ENCODE data around the gene EPB41. TPM values are rescaled to one million over a fixed set of nuclear protein-coding genes. Genes with fewer than 3 reads are reported as not detected.
A peak's percentile ranks its signal among the peaks of the same experiment; 100 is the strongest.

Gene EPB41
- total and polyA plus RNA-seq, 9 of the 15 experiments (the other 6 are each of a cell fraction or from before 2014, with no cell fraction given) = 3.7 to 213 (median 141) TPM

DNA sequence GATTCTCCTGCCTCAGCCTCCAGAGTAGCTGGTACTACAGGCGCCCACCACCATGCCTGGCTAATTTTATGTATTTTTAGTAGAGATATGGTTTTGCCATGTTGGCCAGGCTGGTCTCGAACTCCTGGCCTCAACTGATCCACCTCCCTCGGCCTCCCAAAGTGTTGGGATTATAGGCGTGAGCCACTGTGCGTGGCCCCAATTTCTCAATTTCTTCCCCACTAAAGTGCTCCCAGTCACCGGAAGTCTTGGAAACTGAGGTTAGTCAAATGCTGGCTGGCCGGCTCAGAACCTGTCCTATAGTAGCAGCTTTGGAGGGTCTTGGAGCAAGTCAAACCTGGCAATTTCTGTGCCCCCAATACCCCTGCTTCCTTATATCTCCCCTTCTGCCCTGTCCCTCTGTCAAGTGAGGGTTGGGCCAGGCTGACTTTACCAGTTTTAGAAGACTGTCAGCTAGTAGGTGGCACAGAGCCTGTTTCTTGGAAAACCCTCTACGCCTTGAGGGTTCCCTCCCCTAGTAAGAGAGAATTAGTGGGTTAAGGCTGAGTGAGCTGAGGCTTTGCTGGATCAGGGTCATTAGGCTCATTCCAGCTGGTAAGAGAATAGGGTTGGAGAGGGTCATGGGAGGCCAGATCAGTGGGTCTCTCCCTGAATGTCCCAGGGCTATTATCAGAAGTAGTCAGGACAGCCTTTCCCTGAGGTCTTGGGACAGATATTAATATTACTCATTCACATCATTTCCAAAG, 8.3 kb upstream of the EPB41 start:
- Histone ChIP-seq H2AFZ (ENCODE audit: low read depth, low read length) (no peak overlapping the region), H3K36me3 (ENCODE audit: control insufficient read depth, insufficient read depth, low read length) (peaks cover 26% of the 10 kb centered on the region), H3K79me2 (ENCODE audit: control insufficient read depth, insufficient read depth, low read length) (peaks cover 90% of the 10 kb centered on the region), H3K27me3 (ENCODE audit: control insufficient read depth in 2 of 2, insufficient read depth in 2 of 2, low read length in 2 of 2) (no peaks in the 10 kb centered on the region), H3K4me1 (replicated peaks in 1 of 2; ENCODE audit: control insufficient read depth in 2 of 2, insufficient read depth in 2 of 2, low read length in 2 of 2) (peaks cover 22 to 32% of the 10 kb centered on the region in 2 experiments), H3K27ac (ENCODE audit: extremely low read depth, low read depth, low read length) (peak overlapping the region; percentile 57; the same call in 2 of the 3 replicates), H3K4me2 (ENCODE audit: insufficient read depth, low read length) (no peak overlapping the region), H3K4me3 (no peak overlapping the region), H3K9me1 (ENCODE audit: control insufficient read depth, insufficient read depth, low read length) (no peaks in the 10 kb centered on the region), H3K9ac (ENCODE audit: insufficient read depth in 1 of 2, low read depth in 2 of 2, low read length in 2 of 2) (peak overlapping the region in 1 of 2 experiments; percentile 33; a peak in 1 of 4 replicates), H4K20me1 (replicated peaks; ENCODE audit: control insufficient read depth, insufficient read depth, low read length) (peaks cover 34% of the 10 kb centered on the region), H3K9me3 (replicated peaks; ENCODE audit: control insufficient read depth, insufficient read depth, low read depth, low read length) (no peaks in the 10 kb centered on the region)
- DNase-seq (ENCODE audit: extremely low read depth in 1 of 4, low spot score in 3 of 4) (peak in 1 of 4 experiments; percentile 17), FAIRE-seq (no peak), ATAC-seq (peak; percentile 4; the same call in 1 of the 3 replicates)
- no TSS peak for BruUV-seq (replicated peaks)
- in situ Hi-C loops (cut with MboI) (no loop called here), intact Hi-C loops (cut with micrococcal nuclease) (no loop called here)
- ChIA-PET CTCF (ENCODE audit: low intra/inter-chr PET ratio) (no interaction called here), POLR2A (no interaction called here)
- TF ChIP-seq ZNF133 (CRISPR knock-in tag; IDR thresholded peaks at IDR 0.05) (no peak), CBFA2T3 (IDR thresholded peaks at IDR 0.05) (0 out of 2 replicates have a peak, but pooled peaks have one; percentile 11)
- WGBS (ENCODE audit: insufficient coverage, low coverage, missing lambda C conversion rate) = 88% methylated on average over 8 of the region's 8 CpGs

DNA sequence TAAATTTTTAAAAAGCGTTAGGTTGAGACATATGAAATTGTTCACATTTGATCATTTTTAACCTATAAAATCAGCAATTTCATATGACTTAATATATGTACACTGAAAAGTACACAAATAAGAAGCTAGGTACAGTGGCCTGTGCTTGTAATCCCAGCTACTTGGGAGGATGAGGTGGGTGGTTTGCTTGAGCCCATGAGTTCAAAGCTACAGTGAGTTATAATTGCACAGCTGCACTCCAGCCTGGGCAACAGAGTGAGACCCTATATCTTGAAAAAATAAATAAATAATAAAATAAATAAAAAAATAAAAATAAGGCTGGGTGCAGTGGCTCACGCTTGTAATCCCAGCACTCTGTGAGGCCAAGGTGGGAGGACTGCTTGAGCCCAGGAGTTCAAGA, 5.2 kb upstream of the EPB41 start:
- no peak overlapping the region for H3K4me2 ChIP-seq (ENCODE audit: insufficient read depth, low read length)
- peaks cover 85% of the 10 kb centered on the region for H3K79me2 ChIP-seq (ENCODE audit: control insufficient read depth, insufficient read depth, low read length)
- TF ChIP-seq ETV5 (CRISPR knock-in tag; IDR thresholded peaks at IDR 0.05; ENCODE audit: low read depth) = no peak
- TF ChIP-seq ZNF121 (CRISPR knock-in tag; conservative IDR thresholded peaks at IDR 0.05) = peak; percentile 59
- no TSS peak for BruUV-seq (replicated peaks)
- DNase-seq (ENCODE audit: extremely low read depth in 1 of 4, low spot score in 3 of 4) (no peak), ATAC-seq (no peak), FAIRE-seq (no peak)
- no peaks in the 10 kb centered on the region for H3K9me1 ChIP-seq (ENCODE audit: control insufficient read depth, insufficient read depth, low read length)
- in situ Hi-C loops (cut with MboI) = no loop called here
- no peak overlapping the region for H3K4me3 ChIP-seq
- intact Hi-C loops (cut with micrococcal nuclease) = no loop called here
- H3K9me3 ChIP-seq (replicated peaks; ENCODE audit: control insufficient read depth, insufficient read depth, low read depth, low read length) = no peaks in the 10 kb centered on the region
- H3K36me3 ChIP-seq (ENCODE audit: control insufficient read depth, insufficient read depth, low read length) = peaks cover 38% of the 10 kb centered on the region
- 92% methylated on average over 2 of the region's 2 CpGs for WGBS (ENCODE audit: insufficient coverage, low coverage, missing lambda C conversion rate)
- peaks cover 30% of the 10 kb centered on the region for H4K20me1 ChIP-seq (replicated peaks; ENCODE audit: control insufficient read depth, insufficient read depth, low read length)
- CTCF ChIA-PET (ENCODE audit: low intra/inter-chr PET ratio) = no interaction called here
- no peak overlapping the region for H2AFZ ChIP-seq (ENCODE audit: low read depth, low read length)
- no peak overlapping the region for H3K9ac ChIP-seq (ENCODE audit: insufficient read depth in 1 of 2, low read depth in 2 of 2, low read length in 2 of 2)
- no peaks in the 10 kb centered on the region for H3K27me3 ChIP-seq (ENCODE audit: control insufficient read depth in 2 of 2, insufficient read depth in 2 of 2, low read length in 2 of 2)
- peaks cover 12 to 20% of the 10 kb centered on the region in 2 experiments for H3K4me1 ChIP-seq (replicated peaks in 1 of 2; ENCODE audit: control insufficient read depth in 2 of 2, insufficient read depth in 2 of 2, low read length in 2 of 2)
- POLR2A ChIA-PET = interaction anchor here (0.5 to 1.9 kb wide), 8 partner anchors 11 to 1214 kb away, joined by 3 to 7 read pairs (median 4); no protein-coding TSS in a partner anchor
- no peak overlapping the region for H3K27ac ChIP-seq (ENCODE audit: extremely low read depth, low read depth, low read length)
